ENCODE results near the gene NOL4L.
A peak's percentile ranks its signal among the peaks of the same experiment; 100 is the strongest.

NOL4L gene

DNA sequence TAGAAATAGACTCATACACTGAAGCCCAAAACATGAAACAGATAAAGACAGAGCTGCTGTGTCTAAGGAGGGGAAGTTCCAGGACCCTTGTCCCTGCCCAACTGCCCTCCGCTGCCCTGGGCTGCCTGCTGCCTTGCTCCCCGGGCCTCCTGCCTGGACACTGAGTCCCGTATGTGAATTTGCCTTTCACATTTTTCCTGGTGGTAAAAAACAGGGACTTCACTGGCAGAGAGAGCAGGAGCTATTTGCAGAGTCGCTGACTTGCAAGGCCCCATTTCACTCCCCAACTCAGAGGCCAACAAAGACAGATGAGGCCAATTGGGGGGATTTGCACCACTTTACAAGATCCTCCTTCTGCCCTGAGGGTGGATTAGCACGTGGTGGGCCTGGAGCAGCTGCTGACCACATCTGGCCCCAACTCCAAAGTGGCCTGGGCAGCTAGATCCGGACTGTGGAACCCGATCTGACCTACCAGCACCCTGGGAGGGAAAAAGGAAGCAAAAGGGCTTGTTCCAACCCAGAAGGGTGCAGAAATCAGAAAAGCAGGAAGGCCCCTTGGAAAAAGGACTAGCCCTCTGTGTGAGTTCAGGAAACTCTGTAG lies 61.4 kb downstream of the NOL4L start:
- DNase-seq (ENCODE audit: low spot score): no peak

- DNase-seq (ENCODE audit: low spot score): no peak
Measured at GRCh38 chr20:32522776-32523612, 62.1 kb downstream of the NOL4L start.

GRCh38 chr20:32522526-32522775 lies 62.7 kb downstream of the NOL4L start:
- no peak for DNase-seq (ENCODE audit: low spot score)

GRCh38 chr20:32521780-32522525 lies 63.2 kb downstream of the NOL4L start:
- DNase-seq (ENCODE audit: low spot score): peak; percentile 63

- no peak for DNase-seq (ENCODE audit: low spot score)
Measured at GRCh38 chr20:32520927-32521203, 64.3 kb downstream of the NOL4L start.

- DNase-seq (ENCODE audit: low spot score): no peak
Measured at GRCh38 chr20:32519381-32519730, 65.8 kb downstream of the NOL4L start.

DNA sequence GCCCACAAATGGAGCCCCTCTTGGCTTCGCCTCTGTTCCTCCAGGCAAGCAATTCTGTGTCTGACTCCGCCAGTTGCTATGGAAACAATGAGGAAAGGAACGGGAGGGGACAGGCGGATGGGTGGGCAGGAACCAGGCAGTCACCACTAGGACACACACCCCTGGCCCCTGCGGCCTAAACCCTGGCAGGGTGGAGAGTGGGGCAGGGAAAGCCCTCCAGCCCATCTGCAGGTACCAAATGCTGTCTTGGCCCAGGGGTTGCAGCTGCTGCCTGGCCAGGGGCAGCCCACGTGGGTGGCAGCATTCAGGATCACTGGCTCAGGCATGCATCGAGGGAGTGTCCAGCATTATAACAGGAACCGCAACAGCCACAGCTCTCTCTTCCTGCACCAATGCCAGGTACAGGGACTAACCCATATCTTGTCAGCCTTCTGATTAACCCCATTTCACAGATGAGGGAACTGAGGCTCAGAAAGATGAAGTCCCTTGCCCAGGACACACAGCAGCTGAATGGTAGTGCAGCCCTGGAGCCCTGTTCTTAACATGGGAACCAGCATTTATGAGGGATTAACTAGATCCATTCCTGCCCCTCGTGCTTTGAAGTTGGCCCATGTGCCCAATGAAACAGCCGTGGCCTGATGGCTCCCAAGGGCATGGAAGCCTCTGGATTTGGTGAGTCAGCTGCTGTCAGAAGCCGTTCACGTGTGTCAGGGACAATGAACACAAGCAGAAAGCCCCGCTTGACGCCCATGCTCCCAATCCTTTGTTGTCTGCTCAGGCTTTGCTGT lies 66.3 kb downstream of the NOL4L start:
- DNase-seq (ENCODE audit: low spot score): no peak

DNA sequence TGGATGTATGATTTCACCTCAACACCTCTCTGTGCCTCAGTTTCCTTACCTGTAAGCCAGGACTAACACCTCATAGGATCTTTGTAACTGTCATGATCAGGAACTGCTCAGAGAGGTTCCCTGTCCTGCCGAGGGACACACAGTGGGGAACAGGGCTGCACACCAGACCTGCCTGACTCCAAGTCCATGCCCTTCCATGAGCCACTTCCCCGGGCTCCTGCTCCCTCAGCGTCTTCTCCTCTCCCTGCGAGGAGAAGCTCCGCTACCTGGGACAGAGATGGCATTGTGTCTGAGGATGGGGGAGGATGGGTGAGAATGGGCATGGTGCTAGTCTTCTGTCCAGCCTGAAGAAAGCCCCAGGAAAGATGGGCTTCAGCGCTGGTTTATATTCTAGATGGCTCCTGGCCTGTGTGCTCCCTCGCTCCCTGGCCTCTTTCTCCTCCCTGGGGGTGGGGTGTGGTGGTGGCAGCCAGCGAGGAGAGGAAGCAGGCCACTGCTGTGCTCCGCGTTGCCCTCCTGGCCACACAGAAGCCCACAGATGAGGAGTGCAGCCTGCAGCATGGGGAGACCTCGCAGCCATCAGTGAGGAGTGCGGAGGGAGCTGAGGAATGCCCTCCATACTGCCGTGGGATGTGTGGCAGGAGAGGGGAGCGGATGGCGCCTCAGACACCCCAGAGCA lies 67.1 kb downstream of the NOL4L start:
- no peak for DNase-seq (ENCODE audit: low spot score)

DNA sequence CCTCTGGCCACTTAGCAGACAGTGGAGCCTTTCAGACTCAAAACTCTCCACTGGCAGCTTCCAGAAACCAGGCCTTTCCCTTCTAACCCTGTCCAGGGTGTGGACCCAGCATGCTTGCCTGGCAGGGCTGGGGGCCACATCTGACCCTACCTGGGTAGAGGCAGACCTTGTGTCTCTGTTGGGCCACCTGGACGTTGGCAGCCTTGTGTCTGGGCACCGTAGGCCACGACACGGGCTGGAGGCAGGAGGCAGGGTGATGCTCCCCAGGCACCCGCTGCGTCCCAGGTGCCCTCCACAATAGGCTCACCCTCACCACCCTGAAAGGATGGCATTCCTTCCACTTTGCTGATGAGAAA lies 67.6 kb downstream of the NOL4L start:
- no peak for DNase-seq (ENCODE audit: low spot score)

- DNase-seq (ENCODE audit: low spot score): no peak
Measured at GRCh38 chr20:32516583-32517517, 68.3 kb downstream of the NOL4L start.

GRCh38 chr20:32515631-32516101 lies 69.5 kb downstream of the NOL4L start:
- no peak for DNase-seq (ENCODE audit: low spot score)

DNA sequence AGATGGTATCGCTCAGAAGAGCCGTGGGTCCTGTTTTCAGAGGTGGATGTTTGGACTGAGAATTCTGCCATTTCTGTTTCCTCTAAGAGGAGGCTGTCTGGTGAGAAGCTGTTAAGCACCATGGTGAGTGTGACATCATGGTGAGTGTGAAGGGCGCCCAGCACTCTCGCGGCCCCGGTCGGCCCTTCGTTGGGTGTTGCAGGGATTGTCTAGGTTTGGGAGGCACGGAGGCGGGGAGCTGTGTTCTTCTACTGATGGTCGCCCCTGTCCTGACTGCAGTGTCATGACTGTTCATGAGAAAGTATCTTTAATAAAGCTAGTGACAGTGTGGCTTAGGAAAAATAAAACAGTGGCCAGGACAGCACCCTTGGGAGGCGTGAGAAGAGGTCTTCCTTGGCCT lies 70.4 kb downstream of the NOL4L start:
- no peak for DNase-seq (ENCODE audit: low spot score)

- DNase-seq (ENCODE audit: low spot score): no peak
Measured at GRCh38 chr20:32513031-32513866, 71.9 kb downstream of the NOL4L start.

DNA sequence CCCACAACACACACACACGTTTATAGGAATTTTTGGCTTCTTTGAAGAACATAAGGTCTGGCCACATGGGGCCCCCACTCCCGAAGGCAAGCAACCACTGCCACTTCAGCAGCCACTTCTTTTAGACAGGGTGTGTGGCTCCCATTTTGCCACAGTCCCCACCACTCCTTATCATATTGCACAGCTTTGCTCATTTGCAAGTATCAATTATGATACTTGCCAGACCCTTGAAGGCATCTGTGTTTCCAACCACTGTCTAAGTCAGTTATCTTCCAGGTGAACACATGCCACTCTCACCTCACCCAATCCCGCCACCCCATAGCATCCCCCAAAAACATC lies 73.1 kb downstream of the NOL4L start:
- DNase-seq (ENCODE audit: low spot score): no peak

DNA sequence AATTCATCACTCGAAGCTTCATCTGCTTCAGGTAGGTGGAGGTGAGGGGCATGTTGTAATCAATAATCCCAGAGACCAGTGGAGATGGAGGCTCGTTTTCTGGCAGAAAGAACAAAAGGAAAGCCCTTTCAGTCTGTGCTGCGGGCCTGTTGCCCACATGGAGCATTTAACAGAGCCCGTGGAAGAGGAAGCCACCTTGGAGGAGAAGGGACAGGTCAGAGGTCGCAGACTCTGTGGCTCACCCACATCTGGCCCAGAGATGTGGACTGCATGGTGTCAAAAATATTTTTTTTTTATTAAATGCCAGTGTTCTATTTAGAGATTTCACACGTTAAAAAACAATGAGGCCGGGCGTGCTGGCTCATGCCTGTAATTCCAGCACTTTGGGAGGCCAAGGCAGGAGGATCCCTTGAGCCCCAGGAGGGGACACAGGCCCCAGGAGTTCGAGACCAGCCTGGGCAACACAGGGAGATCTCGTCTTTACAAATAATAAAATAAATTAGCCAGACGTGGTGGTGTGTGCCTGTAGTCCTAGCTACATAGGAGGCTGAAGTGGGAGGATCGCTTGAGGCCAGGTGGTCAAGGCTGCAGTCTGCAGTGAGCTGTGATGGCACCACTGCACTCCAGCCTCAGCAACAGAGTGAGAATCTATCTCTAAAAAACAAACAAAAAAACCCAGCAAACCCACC lies 73.6 kb downstream of the NOL4L start:
- no peak for DNase-seq (ENCODE audit: low spot score)

GRCh38 chr20:32510601-32511357 lies 74.4 kb downstream of the NOL4L start:
- DNase-seq (ENCODE audit: low spot score): no peak

DNA sequence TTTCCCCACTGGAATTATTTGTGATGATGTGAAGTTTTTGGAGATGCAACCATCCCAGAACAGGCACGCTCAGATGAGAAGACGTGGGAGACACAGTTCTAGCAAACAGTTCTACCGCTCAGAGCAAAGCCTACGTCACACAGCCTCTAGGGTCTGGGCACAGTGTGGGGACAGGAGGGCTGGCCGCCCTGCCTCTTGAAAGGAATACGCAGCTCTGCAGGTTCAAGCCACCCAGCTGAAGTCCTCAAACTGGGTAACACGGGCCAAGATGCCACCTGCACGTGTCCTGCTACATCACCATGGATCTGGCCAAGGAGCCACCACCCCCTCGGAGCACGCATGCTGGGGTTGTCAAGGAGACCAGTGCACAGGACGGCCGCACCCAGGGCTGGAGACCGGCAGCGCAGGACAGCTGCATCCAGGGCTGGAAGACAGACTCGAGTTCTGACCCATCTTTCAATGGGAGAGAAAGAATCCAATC lies 75.0 kb downstream of the NOL4L start:
- no peak for DNase-seq (ENCODE audit: low spot score)

- DNase-seq (ENCODE audit: low spot score): no peak
Measured at GRCh38 chr20:32509639-32510066, 75.5 kb downstream of the NOL4L start.

GRCh38 chr20:32508775-32509119 lies 76.4 kb downstream of the NOL4L start:
- DNase-seq (ENCODE audit: low spot score): no peak
